ENCODE results near the gene PTPN7. TPM values are rescaled to one million over a fixed set of nuclear protein-coding genes. Genes with fewer than 3 reads are reported as not detected.

The PTPN7 gene
- total RNA-seq, 1 donor from 2014 or later: 8.5 TPM

GRCh38 chr1:202158810-202159533 lies 1.4 kb downstream of the PTPN7 start:
- no peak for TF ChIP-seq CTCF (IDR thresholded peaks at IDR 0.05)
- Histone ChIP-seq H3K4me3 (peak overlapping the region; percentile 54), H3K9me3 (no peaks in the 10 kb centered on the region), H3K27me3 (ENCODE audit: low read depth) (no peaks in the 10 kb centered on the region), H3K27ac (peak overlapping the region; percentile 76), H3K36me3 (no peaks in the 10 kb centered on the region), H3K4me1 (peaks cover 33% of the 10 kb centered on the region)
- DNase-seq (no peak), ATAC-seq (no peak)
- intact Hi-C loops (cut with DNase I): no loop called here

- no peaks in the 10 kb centered on the region for H3K9me3 ChIP-seq
- no peak overlapping the region for H3K27ac ChIP-seq
- peaks cover 33% of the 10 kb centered on the region for H3K4me1 ChIP-seq
- ATAC-seq (no peak), DNase-seq (no peak)
- H3K4me3 ChIP-seq: no peak overlapping the region
- no peak for TF ChIP-seq CTCF (IDR thresholded peaks at IDR 0.05)
- intact Hi-C loops (cut with DNase I): no loop called here
- H3K27me3 ChIP-seq (ENCODE audit: low read depth): no peaks in the 10 kb centered on the region
- H3K36me3 ChIP-seq: no peaks in the 10 kb centered on the region
Observed at GRCh38 chr1:202157945-202158344, 2.5 kb downstream of the PTPN7 start.

GRCh38 chr1:202156590-202156989 lies 3.8 kb downstream of the PTPN7 start:
- no peak overlapping the region for H3K4me3 ChIP-seq
- no peak overlapping the region for H3K27ac ChIP-seq
- no peaks in the 10 kb centered on the region for H3K27me3 ChIP-seq (ENCODE audit: low read depth)
- no peaks in the 10 kb centered on the region for H3K36me3 ChIP-seq
- H3K9me3 ChIP-seq: no peaks in the 10 kb centered on the region
- no peak for TF ChIP-seq CTCF (IDR thresholded peaks at IDR 0.05)
- ATAC-seq (no peak), DNase-seq (no peak)
- H3K4me1 ChIP-seq: peaks cover 22% of the 10 kb centered on the region
- intact Hi-C loops (cut with DNase I): no loop called here

- ATAC-seq (peak; percentile 37 to 73), DNase-seq (peak; percentile 83)
- H3K27ac ChIP-seq: no peak overlapping the region
- intact Hi-C loops (cut with DNase I): no loop called here
- peaks cover 13% of the 10 kb centered on the region for H3K4me1 ChIP-seq
- no peaks in the 10 kb centered on the region for H3K27me3 ChIP-seq (ENCODE audit: low read depth)
- H3K4me3 ChIP-seq: no peak overlapping the region
- H3K9me3 ChIP-seq: no peaks in the 10 kb centered on the region
- no peaks in the 10 kb centered on the region for H3K36me3 ChIP-seq
- TF ChIP-seq CTCF (IDR thresholded peaks at IDR 0.05): no peak
Observed at GRCh38 chr1:202155478-202156021, 4.9 kb downstream of the PTPN7 start.

GRCh38 chr1:202154766-202155477 lies 5.5 kb downstream of the PTPN7 start:
- Histone ChIP-seq H3K27me3 (ENCODE audit: low read depth) (no peaks in the 10 kb centered on the region), H3K9me3 (no peaks in the 10 kb centered on the region), H3K4me3 (no peak overlapping the region), H3K27ac (no peak overlapping the region), H3K36me3 (no peaks in the 10 kb centered on the region), H3K4me1 (peaks cover 13% of the 10 kb centered on the region)
- ATAC-seq (peak; percentile 79 to 82), DNase-seq (peak; percentile 76)
- intact Hi-C loops (cut with DNase I): no loop called here
- TF ChIP-seq CTCF (IDR thresholded peaks at IDR 0.05): peak; percentile 43
